Limb (tissue), 2 donors: ENCODE measurements around the gene MAP3K10.
"Not testable (repeated sequence)": the region's sequence is repeated elsewhere in the genome, so short reads cannot be mapped to it uniquely, and the experiment has no call there.

Experiments used
- DNase-seq, 2 donors: peaks; one replicate each; pipeline ENCODE4 v3.0.0-alpha.2; 2016; ENCODE audit errors: extremely low spot score in 2 of 2

MAP3K10 gene

DNA sequence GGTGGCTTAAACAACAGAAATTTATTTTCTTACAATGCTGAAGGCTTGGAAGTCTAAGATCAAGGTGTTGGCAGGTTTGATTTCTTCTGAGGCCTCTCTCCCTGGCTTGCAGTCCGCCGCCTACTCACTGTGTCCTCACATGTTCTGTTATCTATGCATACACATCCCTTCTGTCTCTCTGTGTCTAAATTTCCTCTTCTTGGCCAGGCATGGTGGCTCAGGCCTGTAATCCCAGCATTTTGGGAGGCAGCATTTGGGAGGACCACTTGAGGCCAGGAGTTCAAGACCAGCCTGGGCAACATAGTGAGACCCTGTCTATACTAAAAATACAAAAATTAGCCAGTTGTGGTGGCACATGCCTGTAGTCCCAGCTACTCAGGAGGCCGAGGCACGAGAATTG, 19.9 kb upstream of the MAP3K10 start:
- not testable (repeated sequence) for DNase-seq

DNA sequence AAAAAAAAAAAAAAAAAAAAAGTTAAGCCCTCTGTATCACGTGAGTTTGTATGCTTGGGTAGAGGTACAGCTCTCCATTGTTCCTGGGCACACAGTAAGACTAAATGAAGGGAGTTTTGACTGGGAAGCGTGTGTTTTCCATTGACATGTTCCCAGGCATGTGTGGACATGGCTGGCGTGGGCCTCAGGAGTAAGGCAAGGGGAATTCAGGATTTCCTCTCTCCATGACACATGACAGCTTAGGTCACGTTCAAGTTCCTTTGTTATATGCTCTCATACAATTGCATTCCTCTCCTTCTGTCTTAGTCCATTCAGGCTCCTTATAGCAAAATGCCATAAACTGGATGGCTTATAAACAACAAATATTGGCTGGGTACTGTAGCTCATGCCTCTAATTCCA, 17.1 kb upstream of the MAP3K10 start:
- DNase-seq: no peak

DNA sequence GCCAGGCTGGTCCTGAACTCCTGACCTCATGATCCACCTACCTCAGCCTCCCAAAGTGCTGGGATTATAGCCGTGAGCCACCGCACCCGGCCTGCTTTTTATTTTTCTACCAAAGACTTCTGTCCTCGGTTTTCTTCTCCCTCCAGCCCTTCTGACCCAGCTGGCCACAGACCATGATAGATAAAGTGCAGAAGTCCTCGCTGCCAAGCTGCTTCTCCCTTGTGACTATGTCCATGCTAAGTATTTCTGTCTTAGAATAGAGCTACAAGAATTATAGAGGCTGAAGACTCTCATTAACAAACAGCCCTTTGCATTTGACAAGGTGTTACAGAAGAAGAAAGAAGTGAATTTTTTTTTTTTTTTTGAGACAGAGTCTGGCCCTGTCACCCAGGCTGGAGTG, 15.4 kb upstream of the MAP3K10 start:
- DNase-seq: no peak

DNA sequence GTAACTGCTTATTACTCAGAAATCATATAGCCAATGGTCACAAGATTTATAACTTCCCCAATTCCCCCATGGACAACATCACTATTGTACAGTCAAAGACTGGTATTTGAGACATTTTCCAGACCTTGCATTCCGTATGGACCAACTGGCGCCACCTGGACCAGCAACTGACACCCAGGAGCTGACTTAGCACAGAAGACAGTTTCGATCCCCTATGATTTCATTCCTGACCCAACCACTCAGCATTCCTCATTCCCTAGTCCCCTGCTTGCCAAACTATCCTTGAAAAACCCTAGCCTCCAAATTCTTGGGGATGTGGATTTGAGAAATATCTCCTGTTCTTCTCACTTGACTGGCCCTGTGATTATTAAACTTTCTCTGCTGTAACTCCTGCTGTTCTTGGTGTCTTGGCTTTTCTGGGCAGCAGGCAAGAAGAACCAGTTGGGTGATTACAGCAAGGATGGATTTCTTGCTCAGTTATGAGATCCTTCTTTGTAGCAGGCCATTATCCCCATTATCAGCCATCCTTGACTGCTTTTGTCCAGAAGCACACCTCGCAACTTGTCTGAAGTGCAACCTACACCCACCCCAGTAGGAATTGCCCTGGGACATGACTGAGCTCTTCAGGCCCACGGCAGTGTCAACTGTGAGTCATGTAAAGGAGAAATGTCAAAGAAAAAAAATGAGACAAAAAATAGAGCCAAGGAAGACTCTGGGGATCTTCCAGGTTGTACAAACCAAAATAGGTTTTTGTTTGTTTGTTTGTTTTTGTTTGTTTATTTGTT, 13.7 kb upstream of the MAP3K10 start:
- no peak for DNase-seq

DNA sequence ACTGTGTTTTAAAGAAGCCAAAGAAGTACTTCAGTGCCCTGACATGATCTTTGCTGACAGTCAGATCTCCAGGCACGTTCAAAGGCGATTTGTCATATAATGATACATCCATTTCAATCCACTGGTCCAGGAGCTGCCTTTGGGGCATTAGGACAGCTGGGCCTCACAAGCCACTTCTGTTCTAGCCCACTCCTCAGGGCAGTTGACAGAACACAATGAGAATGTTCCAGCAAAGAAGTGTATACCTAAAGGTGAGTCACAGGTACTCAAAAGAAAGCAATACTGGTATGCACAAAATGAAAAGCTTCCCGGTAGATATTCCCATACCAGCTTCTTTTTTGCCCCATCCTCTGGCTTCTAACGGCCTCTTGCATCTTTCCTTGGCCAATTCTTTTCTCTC, 12.5 kb upstream of the MAP3K10 start:
- DNase-seq: no peak

DNA sequence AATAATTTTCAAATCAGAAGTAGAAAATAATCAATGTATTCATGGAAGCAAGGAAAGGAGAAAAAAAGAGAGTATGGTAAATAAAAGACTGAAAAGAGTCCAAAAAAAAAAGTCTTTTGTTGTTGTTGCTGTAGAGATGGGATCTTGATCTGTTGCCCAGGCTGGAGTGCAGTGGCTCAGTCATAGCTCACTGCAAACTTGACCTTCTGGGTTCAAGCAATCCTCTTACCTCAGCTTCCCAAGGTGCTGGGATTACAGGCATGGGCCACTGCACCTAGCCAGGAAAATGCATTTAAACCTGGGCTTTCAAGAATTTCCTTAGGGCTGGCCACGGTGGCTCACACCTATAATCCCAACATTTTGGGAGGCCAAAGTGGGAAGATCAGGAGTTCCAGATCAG, 7.0 kb upstream of the MAP3K10 start:
- no peak for DNase-seq

DNA sequence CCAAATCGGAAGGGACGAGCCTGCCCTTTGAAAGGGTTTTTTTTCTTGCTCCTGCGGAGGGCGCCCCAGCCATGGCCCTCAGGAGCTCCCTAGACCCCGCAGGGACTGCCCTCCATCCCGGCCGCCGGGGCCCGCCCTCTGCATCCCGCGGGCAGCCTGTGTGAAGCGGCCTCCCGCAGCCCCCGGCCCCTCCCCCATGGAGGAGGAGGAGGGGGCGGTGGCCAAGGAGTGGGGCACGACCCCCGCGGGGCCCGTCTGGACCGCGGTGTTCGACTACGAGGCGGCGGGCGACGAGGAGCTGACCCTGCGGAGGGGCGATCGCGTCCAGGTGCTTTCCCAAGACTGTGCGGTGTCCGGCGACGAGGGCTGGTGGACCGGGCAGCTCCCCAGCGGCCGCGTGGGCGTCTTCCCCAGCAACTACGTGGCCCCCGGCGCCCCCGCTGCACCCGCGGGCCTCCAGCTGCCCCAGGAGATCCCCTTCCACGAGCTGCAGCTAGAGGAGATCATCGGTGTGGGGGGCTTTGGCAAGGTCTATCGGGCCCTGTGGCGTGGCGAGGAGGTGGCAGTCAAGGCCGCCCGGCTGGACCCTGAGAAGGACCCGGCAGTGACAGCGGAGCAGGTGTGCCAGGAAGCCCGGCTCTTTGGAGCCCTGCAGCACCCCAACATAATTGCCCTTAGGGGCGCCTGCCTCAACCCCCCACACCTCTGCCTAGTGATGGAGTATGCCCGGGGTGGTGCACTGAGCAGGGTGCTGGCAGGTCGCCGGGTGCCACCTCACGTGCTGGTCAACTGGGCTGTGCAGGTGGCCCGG, 815 bp downstream of the MAP3K10 start:
- peak; percentile 2 to 63 for DNase-seq

DNA sequence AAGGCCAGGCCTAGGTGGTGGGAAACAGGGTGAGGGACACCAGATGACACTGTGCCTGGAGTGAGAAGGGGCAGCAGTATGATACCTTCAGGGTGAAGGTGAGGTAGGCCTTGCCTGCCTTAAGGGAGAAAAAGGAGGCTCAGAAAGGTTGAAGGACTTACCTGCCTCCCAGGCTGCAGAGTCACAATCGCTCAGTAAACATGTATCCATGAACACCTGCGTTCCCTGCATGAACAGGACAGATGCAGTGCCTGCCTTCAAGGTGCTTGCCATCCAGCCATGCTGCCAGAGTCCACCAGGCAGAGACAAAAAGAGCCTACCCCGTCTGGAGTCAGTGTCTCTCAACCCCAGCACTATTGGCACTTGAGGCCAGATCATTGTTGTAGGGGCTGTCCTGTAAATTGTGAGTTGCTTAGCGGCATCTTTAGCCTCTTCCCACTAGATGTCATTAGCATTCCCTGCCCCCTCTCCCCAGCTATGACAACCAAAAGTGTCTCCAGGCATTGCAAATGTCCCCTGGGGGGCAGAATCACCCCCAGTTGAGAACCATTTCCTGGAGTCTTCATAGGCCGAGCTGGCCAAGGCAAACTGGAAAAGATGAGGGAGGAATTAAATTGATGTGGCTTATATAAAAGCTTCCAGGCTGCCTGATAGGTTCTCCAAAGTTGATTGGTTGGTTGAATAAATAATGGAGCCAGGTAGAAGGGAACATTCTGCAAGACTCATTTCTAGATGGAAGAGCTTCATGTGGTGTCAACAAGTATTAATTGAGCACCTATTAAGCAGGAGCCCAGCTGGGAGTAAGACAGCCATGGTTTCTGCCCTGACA, 1.7 kb downstream of the MAP3K10 start:
- no peak for DNase-seq

DNA sequence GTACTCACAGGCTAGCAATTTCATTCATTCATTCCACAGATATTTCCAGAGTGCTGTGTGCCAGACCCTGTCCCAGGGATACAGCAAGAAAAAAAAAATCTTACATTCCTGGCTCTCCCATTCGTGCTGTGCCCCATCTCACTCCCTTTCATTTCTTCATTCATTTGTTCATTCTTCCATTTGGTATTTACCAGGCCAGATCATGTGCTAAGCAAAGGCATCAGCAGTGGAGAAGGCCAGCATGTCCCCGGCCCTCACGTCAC, 2.3 kb downstream of the MAP3K10 start:
- no peak for DNase-seq

DNA sequence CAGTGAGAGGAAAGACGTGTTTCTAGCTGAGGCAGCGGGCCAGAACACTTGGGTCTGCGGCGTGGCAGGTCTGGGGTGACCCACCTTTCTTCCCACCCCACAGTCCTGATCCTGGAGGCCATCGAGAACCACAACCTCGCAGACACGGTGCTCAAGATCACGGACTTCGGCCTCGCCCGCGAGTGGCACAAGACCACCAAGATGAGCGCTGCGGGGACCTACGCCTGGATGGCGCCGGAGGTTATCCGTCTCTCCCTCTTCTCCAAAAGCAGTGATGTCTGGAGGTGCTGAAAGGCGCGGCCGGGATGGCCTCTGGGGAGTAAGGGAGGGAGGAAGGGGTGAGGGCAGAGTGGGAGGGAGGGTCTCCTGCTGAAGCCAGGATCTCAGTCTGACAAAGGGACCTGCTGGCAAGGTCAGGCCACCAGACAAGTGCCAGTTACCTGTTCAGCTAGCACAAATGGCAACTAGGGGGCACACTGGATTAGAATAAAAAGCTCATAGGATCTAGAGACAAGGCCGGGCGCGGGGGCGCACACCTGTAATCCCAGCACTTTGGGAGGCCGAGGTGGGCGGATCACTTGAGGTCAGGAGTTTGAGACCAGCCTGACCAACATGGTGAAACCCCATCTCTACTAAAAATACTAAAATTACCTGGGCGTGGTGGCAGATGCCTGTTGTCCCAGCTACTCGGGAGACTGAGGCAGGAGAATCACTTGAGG, 7.2 kb downstream of the MAP3K10 start:
- DNase-seq: no peak

DNA sequence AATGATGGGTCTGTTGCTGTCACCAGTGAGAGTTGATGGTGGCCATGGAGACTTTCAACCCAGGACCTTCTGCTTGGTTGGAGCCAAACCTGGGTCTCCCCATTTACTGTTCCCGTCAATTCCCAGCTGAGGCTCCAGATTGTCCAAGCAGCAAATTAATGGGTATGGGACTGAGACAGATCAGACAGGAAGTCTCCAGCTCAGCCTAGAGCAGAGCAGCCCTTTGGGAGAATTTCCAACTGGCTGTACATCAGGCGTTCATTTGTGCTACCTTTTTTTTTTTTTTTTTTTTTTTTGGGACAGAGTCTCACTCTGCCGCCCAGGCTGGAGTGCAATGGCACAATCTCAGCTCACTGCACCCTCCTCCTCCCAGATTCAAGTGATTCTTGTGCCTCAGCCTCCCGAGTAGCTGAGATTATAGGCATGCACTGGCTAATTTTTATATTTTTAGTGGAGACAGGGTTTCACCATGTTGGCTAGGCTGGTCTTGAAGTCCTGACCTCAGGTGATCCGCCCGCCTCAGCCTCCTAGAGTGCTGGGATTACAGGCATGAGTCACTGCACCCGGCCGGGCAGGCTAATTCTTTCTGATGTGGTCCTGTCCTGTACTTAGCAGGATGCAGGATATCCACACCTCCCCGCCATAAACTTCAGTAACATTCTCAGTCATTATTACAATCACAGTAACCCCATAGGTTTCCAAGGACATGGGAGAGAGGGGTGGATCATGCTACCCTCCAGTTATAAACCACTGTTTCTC, 9.3 kb downstream of the MAP3K10 start:
- no peak for DNase-seq

DNA sequence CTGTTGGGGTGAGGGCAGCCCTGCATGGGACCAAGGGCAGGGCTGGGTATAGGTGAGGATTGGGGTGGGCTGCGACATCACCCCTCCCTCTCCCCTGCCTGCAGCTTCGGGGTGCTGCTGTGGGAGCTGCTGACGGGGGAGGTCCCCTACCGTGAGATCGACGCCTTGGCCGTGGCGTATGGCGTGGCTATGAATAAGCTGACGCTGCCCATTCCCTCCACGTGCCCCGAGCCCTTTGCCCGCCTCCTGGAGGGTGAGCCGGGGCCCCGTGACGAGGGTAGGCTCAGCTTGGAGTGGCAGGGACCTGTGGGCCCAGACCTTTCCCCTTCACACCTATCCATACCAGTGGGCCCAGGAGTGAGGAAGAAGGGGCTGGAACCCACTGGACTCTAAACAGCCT, 13.2 kb downstream of the MAP3K10 start:
- DNase-seq: no peak

DNA sequence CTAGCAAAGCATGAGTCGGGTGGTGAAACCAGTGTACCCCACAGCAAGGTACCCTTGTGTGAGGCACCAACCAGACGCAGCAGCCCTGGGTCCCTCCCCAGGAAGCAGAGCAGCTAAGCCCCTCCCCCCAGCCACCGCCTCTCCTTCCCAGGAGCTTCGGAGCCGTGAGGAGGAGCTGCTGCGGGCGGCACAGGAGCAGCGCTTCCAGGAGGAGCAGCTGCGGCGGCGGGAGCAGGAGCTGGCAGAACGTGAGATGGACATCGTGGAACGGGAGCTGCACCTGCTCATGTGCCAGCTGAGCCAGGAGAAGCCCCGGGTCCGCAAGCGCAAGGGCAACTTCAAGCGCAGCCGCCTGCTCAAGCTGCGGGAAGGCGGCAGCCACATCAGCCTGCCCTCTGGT, 14.5 kb downstream of the MAP3K10 start:
- no peak for DNase-seq

DNA sequence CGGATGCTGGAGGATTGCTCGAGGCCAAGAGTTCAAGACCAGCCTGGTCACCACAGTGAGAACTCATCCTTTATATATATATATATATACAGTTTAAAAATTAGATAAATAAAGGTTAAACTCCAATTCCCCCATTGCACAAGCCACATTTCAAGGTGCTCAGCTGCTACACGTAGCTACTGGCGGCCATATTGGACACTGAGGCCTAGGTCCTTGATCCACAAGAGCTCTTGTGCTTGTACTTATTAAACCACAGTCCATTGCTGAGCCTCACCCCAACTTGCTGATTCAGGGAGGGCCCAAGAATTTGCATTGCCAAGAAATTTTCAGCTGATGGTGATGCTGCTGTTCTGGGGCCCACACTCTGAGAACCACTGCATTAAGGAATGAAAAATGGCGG, 17.4 kb downstream of the MAP3K10 start:
- no peak for DNase-seq

DNA sequence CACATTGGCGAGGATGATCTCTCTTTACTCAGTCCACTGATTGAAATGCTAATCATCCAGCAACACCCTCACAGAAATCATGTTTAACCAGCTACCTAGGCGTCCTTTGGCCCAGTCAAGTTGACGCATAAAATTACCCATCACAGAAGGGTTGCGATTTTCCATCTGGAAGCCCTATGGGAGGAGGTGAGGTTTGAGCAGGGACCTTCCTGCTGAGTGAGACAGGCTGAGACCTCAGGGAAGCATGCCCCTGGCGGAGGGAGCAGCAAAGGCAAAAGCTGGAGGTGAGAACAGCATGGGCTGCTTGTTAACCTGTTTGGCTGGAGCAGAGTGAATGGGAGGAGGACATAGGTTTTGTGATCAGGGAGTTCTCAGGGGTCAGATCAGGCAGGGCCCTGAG, 19.7 kb downstream of the MAP3K10 start:
- DNase-seq: no peak

DNA sequence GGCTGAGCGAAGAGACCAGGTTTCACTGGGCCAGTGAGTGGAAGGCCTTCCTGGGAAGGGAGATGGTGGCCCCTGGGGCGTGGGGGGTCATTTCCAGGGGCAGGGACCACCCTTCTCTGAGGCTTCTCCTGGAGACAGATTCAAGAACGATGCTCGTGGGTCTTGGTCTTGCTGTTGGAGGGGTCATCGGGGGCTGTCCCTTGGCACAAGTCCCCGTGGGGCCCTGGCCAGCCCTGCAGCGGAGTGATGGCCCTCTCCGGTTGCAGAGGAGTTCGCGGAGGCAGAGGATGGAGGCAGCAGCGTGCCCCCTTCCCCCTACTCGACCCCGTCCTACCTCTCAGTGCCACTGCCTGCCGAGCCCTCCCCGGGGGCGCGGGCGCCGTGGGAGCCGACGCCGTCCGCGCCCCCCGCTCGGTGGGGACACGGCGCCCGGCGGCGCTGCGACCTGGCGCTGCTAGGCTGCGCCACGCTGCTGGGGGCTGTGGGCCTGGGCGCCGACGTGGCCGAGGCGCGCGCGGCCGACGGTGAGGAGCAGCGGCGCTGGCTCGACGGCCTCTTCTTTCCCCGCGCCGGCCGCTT, 22.1 kb downstream of the MAP3K10 start:
- DNase-seq: no peak

DNA sequence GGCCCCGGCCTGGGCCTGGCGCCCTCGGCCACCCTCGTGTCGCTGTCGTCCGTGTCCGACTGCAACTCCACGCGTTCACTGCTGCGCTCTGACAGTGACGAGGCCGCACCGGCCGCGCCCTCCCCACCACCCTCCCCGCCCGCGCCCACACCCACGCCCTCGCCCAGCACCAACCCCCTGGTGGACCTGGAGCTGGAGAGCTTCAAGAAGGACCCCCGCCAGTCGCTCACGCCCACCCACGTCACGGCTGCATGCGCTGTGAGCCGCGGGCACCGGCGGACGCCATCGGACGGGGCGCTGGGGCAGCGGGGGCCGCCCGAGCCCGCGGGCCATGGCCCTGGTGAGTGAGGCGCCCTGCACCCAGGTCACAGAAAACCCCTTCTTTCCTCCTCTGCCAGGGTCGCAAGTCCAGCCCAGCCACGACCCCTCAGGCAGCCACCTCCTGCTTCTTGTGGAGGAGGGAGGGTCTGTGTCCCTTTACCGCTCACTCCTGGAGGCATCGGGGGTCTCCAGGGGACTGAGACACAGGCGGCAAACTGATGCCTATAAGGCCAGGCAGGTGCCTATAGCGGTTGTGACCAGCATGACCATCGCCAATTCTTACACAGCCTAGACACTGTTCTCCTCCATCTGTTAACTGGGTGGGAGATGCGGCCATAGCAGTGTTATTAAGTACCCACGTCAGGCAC, 22.8 kb downstream of the MAP3K10 start:
- no peak for DNase-seq

DNA sequence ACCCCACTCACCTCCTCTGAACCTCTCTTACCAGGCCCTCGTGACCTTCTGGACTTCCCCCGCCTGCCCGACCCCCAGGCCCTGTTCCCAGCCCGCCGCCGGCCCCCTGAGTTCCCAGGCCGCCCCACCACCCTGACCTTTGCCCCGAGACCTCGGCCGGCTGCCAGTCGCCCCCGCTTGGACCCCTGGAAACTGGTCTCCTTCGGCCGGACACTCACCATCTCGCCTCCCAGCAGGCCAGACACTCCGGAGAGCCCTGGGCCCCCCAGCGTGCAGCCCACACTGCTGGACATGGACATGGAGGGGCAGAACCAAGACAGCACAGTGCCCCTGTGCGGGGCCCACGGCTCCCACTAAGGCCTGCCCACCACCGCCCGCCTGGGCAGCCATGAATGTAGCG, 23.7 kb downstream of the MAP3K10 start:
- no peak for DNase-seq

DNA sequence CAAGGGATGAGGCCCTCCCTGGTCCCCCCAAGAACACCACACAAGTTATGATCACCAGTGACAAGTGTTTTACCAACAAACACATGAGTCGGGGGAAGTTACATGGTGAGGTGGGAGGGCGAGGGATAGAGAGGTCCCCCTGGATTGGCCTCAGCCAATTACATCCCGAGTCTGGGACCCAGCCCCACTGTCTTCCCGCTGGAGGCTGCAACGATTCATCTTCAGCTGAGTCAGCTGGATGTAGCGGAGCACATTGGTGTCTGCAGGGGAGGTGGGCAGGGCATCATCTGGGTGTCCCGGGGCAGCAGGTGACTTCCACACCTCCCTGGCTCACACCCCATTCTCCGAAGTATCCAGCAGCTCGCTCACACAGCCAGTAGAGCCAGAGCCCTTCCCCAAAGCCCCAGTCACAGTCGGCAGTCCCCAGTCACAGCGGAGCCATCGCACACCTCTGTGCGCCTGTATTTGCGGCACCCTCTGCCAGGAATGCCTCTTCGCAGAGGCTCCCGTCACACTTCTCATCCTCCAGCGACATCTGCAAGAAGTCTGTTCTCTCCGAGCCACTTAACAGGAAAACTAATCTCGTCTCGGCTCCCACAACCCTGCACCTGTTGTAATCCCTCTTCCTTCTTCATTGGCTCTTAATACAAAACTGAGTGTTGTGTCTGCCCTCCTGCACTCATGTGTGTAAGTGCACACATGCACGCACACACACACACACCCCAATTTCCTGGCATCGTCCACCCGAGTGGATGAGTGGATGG, 25.0 kb downstream of the MAP3K10 start:
- DNase-seq: no peak

DNA sequence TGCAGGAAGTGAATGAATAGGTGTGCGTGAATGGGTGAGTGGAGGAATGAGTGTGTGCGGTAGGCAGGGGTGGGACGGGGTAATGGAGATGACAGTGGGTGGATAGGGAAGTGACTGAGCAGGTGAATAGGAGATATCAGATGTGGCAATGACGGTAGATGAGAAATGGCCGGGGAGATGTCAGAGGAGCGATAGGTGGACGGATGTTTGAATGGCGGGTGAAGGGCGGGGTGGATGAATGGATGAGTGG, 25.5 kb downstream of the MAP3K10 start:
- no peak for DNase-seq
